GM23338 (cell line): ENCODE results near the gene USP2. TPM values are rescaled to one million over a fixed set of nuclear protein-coding genes. Genes with fewer than 3 reads are reported as not detected.

ENCODE experiments used
- CREB1 ChIP-seq: fragments of 250-450 bp; sonication (Bioruptor Pico); IDR thresholded peaks from 2 replicates; pipeline ENCODE4 v1.5.0; 2020; ENCODE audit warnings: low read depth, mild to moderate bottlenecking, moderate library complexity
- EZH2 ChIP-seq: fragments of 200-600 bp; sonication (generic); IDR thresholded peaks from one replicate; pipeline ENCODE4 v1.8.0; 2017; ENCODE audit warnings: antibody characterized with exemption, mild to moderate bottlenecking, low read depth; ENCODE audit not compliant: unreplicated experiment
- EZH2phosphoT487 ChIP-seq: fragments of 200-600 bp; sonication (generic); IDR thresholded peaks from one replicate; pipeline ENCODE4 v1.8.1; 2018; ENCODE audit warnings: antibody characterized with exemption; ENCODE audit not compliant: unreplicated experiment
- JUNB ChIP-seq: IDR thresholded peaks from one replicate; pipeline ENCODE4 v1.6.1; 2016; ENCODE audit warnings: antibody characterized with exemption; ENCODE audit not compliant: unreplicated experiment
- NANOG ChIP-seq: IDR thresholded peaks from 2 replicates; pipeline ENCODE4 v1.6.1; 2016; ENCODE audit warnings: antibody characterized with exemption, borderline replicate concordance
- POLR2AphosphoS5 ChIP-seq: IDR thresholded peaks from 2 replicates; pipeline ENCODE4 v1.6.1; 2016; ENCODE audit warnings: antibody characterized with exemption, low read depth
- STAT1 ChIP-seq: IDR thresholded peaks from one replicate; pipeline ENCODE4 v1.6.1; 2016; ENCODE audit warnings: antibody characterized with exemption; ENCODE audit not compliant: unreplicated experiment
- ZNF114 ChIP-seq: fragments of 250-450 bp; sonication (Bioruptor Pico); IDR thresholded peaks from 2 replicates; pipeline ENCODE4 v1.5.0; 2020; ENCODE audit warnings: mild to moderate bottlenecking, moderate library complexity
- ZNF331 ChIP-seq: fragments of 250-450 bp; sonication (Bioruptor Pico); IDR thresholded peaks from 2 replicates; pipeline ENCODE4 v1.5.0; 2020; ENCODE audit warnings: low read depth, mild to moderate bottlenecking, moderate library complexity
- polyA plus RNA-seq: library from polyadenylated mRNA; unstranded; fragments of >200 nt; fragmentation: Nextera tagmentation; extraction: Ambion mirVana; gene quantifications from 2 replicates; pipeline ENCODE4 v1.2.1, GENCODE V29; 2016
- total RNA-seq: library from RNA; depleted of rRNA; stranded (reverse); fragments of >200 nt; shearing (Covaris generic); gene quantifications from 2 replicates; pipeline ENCODE4 v1.2.3, GENCODE V29; 2014
- TF ChIP-seq, protein P1 (sequence below): fragments of 250-450 bp; sonication (Bioruptor Pico); IDR thresholded peaks from 2 replicates; pipeline ENCODE4 v1.5.0; 2020; ENCODE audit warnings: mild to moderate bottlenecking, moderate library complexity
- TF ChIP-seq, protein P2 (sequence below): IDR thresholded peaks from 2 replicates; pipeline ENCODE4 v1.6.1; 2016; ENCODE audit warnings: antibody characterized with exemption
- TF ChIP-seq, protein P3 (sequence below): IDR thresholded peaks from one replicate; pipeline ENCODE4 v1.6.1; 2018; ENCODE audit warnings: antibody characterized with exemption; ENCODE audit not compliant: unreplicated experiment

Gene USP2
- total and polyA plus RNA-seq, 2 experiments from 2014 or later = 4.9 to 5.0 TPM

DNA sequence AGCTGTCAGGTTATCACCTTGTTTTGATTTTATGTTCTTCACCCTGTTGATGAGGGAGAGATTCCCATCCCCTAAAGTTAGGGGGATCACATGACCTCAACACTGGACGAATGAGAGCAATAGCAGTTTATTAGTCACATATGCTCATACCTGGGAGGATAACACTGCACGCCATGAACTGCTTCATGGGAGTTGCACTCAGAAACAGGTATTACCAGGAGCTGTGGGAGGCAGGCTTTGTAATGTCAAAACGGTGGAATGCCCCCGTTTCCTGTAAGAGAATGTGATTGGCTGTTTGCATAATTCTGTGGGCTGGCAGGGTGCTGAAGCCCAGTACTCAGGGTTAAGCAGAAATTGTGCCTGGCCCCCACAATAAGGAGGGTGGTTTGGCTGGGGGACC lies 44.7 kb upstream of the USP2 start (continued):
- TF ChIP-seq, protein P1, sequence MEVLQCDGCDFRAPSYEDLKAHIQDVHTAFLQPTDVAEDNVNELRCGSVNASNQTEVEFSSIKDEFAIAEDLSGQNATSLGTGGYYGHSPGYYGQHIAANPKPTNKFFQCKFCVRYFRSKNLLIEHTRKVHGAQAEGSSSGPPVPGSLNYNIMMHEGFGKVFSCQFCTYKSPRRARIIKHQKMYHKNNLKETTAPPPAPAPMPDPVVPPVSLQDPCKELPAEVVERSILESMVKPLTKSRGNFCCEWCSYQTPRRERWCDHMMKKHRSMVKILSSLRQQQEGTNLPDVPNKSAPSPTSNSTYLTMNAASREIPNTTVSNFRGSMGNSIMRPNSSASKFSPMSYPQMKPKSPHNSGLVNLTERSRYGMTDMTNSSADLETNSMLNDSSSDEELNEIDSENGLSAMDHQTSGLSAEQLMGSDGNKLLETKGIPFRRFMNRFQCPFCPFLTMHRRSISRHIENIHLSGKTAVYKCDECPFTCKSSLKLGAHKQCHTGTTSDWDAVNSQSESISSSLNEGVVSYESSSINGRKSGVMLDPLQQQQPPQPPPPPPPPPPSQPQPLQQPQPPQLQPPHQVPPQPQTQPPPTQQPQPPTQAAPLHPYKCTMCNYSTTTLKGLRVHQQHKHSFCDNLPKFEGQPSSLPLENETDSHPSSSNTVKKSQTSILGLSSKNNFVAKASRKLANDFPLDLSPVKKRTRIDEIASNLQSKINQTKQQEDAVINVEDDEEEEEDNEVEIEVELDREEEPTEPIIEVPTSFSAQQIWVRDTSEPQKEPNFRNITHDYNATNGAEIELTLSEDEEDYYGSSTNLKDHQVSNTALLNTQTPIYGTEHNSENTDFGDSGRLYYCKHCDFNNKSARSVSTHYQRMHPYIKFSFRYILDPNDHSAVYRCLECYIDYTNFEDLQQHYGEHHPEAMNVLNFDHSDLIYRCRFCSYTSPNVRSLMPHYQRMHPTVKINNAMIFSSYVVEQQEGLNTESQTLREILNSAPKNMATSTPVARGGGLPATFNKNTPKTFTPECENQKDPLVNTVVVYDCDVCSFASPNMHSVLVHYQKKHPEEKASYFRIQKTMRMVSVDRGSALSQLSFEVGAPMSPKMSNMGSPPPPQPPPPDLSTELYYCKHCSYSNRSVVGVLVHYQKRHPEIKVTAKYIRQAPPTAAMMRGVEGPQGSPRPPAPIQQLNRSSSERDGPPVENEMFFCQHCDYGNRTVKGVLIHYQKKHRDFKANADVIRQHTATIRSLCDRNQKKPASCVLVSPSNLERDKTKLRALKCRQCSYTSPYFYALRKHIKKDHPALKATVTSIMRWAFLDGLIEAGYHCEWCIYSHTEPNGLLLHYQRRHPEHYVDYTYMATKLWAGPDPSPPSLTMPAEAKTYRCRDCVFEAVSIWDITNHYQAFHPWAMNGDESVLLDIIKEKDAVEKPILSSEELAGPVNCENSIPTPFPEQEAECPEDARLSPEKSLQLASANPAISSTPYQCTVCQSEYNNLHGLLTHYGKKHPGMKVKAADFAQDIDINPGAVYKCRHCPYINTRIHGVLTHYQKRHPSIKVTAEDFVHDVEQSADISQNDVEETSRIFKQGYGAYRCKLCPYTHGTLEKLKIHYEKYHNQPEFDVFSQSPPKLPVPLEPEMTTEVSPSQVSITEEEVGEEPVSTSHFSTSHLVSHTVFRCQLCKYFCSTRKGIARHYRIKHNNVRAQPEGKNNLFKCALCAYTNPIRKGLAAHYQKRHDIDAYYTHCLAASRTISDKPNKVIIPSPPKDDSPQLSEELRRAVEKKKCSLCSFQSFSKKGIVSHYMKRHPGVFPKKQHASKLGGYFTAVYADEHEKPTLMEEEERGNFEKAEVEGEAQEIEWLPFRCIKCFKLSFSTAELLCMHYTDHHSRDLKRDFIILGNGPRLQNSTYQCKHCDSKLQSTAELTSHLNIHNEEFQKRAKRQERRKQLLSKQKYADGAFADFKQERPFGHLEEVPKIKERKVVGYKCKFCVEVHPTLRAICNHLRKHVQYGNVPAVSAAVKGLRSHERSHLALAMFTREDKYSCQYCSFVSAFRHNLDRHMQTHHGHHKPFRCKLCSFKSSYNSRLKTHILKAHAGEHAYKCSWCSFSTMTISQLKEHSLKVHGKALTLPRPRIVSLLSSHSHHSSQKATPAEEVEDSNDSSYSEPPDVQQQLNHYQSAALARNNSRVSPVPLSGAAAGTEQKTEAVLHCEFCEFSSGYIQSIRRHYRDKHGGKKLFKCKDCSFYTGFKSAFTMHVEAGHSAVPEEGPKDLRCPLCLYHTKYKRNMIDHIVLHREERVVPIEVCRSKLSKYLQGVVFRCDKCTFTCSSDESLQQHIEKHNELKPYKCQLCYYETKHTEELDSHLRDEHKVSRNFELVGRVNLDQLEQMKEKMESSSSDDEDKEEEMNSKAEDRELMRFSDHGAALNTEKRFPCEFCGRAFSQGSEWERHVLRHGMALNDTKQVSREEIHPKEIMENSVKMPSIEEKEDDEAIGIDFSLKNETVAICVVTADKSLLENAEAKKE = no peak
- TF ChIP-seq, protein P2, sequence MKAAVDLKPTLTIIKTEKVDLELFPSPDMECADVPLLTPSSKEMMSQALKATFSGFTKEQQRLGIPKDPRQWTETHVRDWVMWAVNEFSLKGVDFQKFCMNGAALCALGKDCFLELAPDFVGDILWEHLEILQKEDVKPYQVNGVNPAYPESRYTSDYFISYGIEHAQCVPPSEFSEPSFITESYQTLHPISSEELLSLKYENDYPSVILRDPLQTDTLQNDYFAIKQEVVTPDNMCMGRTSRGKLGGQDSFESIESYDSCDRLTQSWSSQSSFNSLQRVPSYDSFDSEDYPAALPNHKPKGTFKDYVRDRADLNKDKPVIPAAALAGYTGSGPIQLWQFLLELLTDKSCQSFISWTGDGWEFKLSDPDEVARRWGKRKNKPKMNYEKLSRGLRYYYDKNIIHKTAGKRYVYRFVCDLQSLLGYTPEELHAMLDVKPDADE = no peak
- TF ChIP-seq CREB1 (CRISPR knock-in tag) (no peak), NANOG (no peak), EZH2phosphoT487 (no peak), EZH2 (no peak), ZNF331 (no peak), STAT1 (no peak), POLR2AphosphoS5 (no peak), JUNB (no peak), ZNF114 (CRISPR knock-in tag) (no peak)
- TF ChIP-seq, protein P3, sequence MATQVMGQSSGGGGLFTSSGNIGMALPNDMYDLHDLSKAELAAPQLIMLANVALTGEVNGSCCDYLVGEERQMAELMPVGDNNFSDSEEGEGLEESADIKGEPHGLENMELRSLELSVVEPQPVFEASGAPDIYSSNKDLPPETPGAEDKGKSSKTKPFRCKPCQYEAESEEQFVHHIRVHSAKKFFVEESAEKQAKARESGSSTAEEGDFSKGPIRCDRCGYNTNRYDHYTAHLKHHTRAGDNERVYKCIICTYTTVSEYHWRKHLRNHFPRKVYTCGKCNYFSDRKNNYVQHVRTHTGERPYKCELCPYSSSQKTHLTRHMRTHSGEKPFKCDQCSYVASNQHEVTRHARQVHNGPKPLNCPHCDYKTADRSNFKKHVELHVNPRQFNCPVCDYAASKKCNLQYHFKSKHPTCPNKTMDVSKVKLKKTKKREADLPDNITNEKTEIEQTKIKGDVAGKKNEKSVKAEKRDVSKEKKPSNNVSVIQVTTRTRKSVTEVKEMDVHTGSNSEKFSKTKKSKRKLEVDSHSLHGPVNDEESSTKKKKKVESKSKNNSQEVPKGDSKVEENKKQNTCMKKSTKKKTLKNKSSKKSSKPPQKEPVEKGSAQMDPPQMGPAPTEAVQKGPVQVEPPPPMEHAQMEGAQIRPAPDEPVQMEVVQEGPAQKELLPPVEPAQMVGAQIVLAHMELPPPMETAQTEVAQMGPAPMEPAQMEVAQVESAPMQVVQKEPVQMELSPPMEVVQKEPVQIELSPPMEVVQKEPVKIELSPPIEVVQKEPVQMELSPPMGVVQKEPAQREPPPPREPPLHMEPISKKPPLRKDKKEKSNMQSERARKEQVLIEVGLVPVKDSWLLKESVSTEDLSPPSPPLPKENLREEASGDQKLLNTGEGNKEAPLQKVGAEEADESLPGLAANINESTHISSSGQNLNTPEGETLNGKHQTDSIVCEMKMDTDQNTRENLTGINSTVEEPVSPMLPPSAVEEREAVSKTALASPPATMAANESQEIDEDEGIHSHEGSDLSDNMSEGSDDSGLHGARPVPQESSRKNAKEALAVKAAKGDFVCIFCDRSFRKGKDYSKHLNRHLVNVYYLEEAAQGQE = no peak
